Measurements from ENCODE around the gene MUC2. TPM values are rescaled to one million over a fixed set of nuclear protein-coding genes. Genes with fewer than 3 reads are reported as not detected.

The MUC2 gene
- total and polyA plus RNA-seq, 9 of the 15 experiments (the other 6 are each of a cell fraction or from before 2014, with no cell fraction given), result under 0.01 to 0.18 TPM; not detected in 7

- Histone ChIP-seq H3K4me1 (replicated peaks in 1 of 2; ENCODE audit: control insufficient read depth in 2 of 2, insufficient read depth in 2 of 2, low read length in 2 of 2) (peaks cover 0 to 16% of the 10 kb centered on the region in 2 experiments; a peak in 2 of 5 replicates), H3K4me3 (no peak overlapping the region), H2AFZ (ENCODE audit: low read depth, low read length) (no peak overlapping the region), H3K27ac (ENCODE audit: extremely low read depth, low read depth, low read length) (no peak overlapping the region), H3K4me2 (ENCODE audit: insufficient read depth, low read length) (no peak overlapping the region), H3K79me2 (ENCODE audit: control insufficient read depth, insufficient read depth, low read length) (no peaks in the 10 kb centered on the region), H4K20me1 (replicated peaks; ENCODE audit: control insufficient read depth, insufficient read depth, low read length) (no peaks in the 10 kb centered on the region), H3K36me3 (ENCODE audit: control insufficient read depth, insufficient read depth, low read length) (no peaks in the 10 kb centered on the region), H3K9me3 (replicated peaks; ENCODE audit: control insufficient read depth, insufficient read depth, low read depth, low read length) (no peaks in the 10 kb centered on the region), H3K27me3 (ENCODE audit: control insufficient read depth in 2 of 2, insufficient read depth in 2 of 2, low read length in 2 of 2) (peaks cover 0 to 34% of the 10 kb centered on the region in 2 experiments; a peak in 2 of 5 replicates), H3K9me1 (ENCODE audit: control insufficient read depth, insufficient read depth, low read length) (no peaks in the 10 kb centered on the region), H3K9ac (ENCODE audit: insufficient read depth in 1 of 2, low read depth in 2 of 2, low read length in 2 of 2) (no peak overlapping the region)
- DNase-seq (ENCODE audit: extremely low read depth in 1 of 4, low spot score in 3 of 4) (no peak), FAIRE-seq (no peak), ATAC-seq (no peak)
- CTCF ChIA-PET (ENCODE audit: low intra/inter-chr PET ratio), result no interaction called here
- POLR2A ChIA-PET, result no interaction called here
- in situ Hi-C loops (cut with MboI) (no loop called here), intact Hi-C loops (cut with micrococcal nuclease) (no loop called here)
- no TSS peak for BruUV-seq (replicated peaks)
- WGBS (ENCODE audit: insufficient coverage, low coverage, missing lambda C conversion rate), result 45% methylated on average over 31 of the region's 32 CpGs
- TF ChIP-seq REST (IDR thresholded peaks at IDR 0.05; ENCODE audit: borderline replicate concordance) (no peak), REST (CRISPR knock-in tag; IDR thresholded peaks at IDR 0.05; ENCODE audit: low read depth) (no peak), TEAD1 (CRISPR knock-in tag; IDR thresholded peaks at IDR 0.05) (no peak), HCFC1 (IDR thresholded peaks at IDR 0.05; ENCODE audit: low read depth, low read length) (no peak), ZNF175 (CRISPR knock-in tag; IDR thresholded peaks at IDR 0.05; ENCODE audit: low read depth) (no peak), THRB (CRISPR knock-in tag; conservative IDR thresholded peaks at IDR 0.05) (no peak), RAD21 (CRISPR knock-in tag; conservative IDR thresholded peaks at IDR 0.05 in 1 of 2, IDR thresholded peaks at IDR 0.05 in 1 of 2) (no peak), ZZZ3 (IDR thresholded peaks at IDR 0.05) (no peak), ZC3H11A (IDR thresholded peaks at IDR 0.05; ENCODE audit: low read depth, low read length) (no peak)
- TF ChIP-seq, protein P1, sequence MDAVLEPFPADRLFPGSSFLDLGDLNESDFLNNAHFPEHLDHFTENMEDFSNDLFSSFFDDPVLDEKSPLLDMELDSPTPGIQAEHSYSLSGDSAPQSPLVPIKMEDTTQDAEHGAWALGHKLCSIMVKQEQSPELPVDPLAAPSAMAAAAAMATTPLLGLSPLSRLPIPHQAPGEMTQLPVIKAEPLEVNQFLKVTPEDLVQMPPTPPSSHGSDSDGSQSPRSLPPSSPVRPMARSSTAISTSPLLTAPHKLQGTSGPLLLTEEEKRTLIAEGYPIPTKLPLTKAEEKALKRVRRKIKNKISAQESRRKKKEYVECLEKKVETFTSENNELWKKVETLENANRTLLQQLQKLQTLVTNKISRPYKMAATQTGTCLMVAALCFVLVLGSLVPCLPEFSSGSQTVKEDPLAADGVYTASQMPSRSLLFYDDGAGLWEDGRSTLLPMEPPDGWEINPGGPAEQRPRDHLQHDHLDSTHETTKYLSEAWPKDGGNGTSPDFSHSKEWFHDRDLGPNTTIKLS (IDR thresholded peaks at IDR 0.05; ENCODE audit: borderline replicate concordance, low read depth), result no peak
Observed at GRCh38 chr11:1099519-1100355, 25.1 kb downstream of the MUC2 start.
